NCI-H526 (cell line): ENCODE data around the gene UBALD1.
"Not testable (repeated sequence)": the region's sequence is repeated elsewhere in the genome, so short reads cannot be mapped to it uniquely, and the experiment has no call there.

ENCODE experiments used
- DNase-seq, 2 experiments: peaks; one replicate each; lab custom pipeline; 2025; lab: John Stamatoyannopoulos, UW

The UBALD1 gene

DNA sequence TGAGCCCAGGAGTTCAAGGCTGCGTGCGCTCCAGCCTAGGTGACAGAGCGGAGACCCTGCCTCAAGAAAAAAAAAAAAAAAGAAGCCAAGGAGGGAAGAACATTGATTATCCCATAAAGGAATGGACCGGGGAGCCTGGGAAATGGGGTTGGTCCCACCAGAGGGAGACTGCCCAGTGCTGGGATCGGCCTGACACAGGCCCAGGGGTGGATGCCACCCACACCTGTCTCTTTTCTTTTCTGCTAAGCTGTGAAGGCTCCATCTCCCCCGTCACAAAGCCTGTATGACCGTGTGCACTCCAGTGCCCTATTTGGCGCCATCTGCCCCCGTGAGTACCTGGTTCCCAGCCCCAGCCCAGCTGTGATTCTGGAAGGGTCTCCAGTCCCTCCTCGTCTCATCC, 15.7 kb downstream of the UBALD1 start:
- no peak for DNase-seq

DNA sequence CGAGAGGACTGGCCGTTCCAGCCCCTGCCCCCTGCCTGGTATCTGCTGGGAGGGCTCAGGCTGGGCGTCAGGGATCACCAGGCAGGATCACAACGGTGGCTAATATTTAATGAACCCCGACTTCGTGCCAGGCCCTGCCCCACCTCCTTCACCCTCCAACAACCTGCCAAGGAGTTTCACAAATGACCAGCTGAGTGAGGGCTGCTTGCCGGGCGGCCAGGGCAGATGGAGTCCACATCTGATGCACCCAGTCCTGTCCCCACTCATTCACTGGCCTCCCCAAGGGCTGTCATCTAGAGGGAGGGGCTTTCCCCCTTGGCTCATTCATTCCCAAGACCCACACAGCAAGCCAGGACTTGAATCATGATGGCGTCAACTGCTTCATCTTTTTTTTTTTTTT, 17.5 kb downstream of the UBALD1 start:
- no peak for DNase-seq

DNA sequence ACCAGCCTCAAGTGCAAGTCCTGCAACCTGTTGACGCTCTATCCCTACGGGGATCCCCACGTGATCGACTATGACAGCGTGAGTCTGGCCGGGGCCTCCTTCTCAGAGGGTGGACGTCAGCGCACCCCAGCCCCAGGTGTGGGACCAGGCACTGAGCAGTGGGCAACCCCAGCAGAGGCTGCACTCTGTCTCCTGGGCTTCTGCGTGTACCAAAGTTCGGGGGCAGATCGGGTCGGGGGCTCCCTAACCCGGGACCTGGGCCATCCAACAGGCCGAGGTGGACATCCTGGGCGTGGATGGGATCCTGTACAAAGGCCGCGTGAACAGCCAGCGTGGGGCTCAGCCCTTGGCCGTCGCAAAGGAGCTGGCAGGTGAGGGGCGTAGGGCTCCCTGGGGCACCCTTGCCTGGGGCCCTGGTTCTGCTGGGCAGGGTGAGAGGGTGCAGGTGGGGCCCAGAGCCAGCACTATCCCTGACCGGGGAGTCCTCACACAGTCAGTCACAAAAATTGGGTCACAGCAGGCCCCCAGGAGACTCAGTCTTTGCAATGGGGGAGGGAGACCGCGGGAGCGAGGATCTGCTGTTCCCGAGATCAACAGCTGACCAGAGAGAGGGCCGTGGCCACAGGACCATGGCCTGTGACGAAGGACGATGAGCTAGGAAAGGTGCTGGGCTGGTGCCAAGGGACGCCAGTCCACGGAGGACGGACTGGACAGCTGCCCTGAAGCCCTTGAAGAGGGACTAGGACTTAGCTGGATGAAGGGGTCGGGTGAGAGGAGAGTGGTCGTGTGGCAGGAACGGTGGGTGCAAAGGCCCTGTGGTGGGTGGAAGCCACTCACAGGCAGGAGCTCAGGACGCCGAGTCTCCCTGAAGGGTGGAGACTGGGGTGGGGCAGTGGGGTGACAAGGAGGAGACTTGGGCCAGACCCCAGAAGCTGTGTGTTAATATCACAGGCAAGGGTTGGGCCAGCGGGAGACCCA, 20.0 kb downstream of the UBALD1 start:
- no peak for DNase-seq

DNA sequence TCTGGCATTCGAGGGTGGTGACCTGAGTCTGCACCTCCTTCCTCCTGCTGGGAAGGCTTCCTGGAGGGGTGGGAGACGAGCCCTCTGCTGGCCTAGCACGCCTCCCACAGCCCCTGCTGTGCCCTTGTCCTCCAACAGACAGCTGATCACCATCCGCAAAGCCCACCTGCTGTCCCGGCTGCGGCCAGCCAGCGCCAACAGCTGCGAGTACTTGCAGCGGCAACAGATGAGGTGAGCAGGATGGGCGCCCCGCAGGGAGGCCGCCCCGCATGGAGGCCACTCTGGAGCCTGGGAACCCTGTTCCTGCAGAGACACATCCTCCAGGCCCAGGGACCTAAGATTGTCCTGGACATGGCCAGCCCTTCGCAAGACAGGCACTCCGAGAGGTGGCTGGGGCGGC, 21.6 kb downstream of the UBALD1 start:
- DNase-seq: no peak

DNA sequence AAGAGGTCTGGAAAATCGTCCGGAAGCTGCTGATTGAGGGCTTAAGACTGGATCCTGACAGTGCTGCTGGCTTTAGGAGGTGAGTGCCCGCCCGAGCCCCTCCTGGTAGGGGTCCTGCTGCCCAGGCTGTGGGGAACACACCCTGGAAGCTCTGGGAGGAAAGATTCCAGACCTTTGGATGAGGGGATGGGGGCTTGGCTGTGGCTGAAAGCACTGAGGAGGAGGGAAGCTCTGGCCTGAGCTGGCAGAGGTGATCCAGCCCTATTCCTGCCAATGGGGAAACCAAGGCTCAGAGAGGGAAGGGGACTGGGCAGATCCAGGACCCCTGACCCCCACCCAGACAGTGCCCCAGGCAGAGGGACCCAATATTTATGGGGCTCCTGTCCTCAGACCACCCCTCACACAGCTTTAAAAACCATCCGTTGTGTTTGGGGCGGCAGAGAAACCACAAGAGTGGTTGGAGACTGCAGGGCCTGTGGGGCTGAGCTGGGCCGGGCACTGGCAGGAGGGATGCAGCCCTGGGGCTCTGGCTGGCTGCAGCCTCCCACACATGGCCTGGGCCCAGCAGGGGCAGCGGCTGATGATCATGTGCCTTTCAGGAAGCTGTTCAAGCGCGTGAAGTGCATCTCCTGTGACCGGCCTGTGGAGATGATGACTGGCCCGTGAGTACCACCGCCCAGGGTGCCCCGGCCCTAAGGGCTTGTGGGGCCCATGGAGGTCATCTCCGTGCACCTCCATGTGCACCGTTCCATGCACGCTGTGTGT, 22.8 kb downstream of the UBALD1 start:
- no peak for DNase-seq

DNA sequence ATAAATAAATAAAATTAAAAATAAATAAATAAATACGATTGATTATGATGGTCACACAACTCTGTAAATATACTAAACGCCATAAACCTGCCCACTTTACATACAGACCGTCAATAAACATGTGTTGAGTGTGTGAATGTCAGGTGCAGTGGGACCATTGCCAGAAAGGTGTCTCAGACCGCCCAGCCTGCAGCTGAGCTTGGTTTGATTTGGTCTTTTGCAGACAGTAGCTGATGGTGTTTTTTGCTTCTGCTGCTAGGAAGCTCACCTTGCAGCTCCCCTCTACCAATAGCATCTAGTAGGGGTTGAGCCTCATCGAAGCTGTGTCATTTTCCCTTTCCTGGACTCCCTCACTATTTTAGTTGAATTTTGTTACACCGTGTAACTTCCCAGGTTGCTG, 23.5 kb downstream of the UBALD1 start:
- DNase-seq: no peak

DNA sequence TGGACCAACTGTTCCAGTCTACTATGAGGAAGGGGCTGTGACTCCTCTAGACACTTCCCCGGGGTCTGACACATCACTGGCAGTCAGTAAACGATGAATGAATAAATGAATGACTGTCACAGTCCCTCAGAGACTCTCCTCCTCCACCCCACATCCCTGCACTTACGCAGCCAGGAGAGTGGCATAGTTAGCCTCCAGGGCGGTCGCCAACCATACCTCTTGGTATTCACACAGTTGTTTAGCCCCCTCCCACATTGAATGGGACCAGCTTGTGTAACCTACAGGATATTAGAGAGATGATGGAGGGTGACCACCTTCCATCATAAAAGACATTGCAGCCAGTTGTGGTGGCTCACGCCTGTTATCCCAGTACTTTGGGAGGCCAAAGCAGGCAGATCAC, 25.7 kb downstream of the UBALD1 start:
- DNase-seq: no peak

DNA sequence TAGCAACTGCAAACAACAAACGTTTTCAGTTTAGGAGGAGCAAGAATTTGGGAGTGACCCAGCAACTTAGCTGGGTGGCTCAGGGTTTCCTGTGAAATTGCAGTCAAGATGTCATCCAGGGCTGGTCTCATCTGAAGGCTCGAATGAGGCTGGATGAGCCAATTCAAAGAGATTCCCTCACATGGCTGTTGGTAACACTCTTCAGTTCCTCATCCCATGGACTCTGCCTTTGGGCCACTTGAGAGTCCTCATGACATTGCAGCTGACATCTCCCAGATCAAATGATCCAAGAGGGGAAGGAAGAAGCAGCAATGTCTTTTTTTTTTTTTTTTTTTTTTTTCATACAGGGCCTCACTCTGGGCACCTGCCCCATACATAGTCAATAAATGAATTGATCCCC, 26.3 kb downstream of the UBALD1 start:
- no peak for DNase-seq

DNA sequence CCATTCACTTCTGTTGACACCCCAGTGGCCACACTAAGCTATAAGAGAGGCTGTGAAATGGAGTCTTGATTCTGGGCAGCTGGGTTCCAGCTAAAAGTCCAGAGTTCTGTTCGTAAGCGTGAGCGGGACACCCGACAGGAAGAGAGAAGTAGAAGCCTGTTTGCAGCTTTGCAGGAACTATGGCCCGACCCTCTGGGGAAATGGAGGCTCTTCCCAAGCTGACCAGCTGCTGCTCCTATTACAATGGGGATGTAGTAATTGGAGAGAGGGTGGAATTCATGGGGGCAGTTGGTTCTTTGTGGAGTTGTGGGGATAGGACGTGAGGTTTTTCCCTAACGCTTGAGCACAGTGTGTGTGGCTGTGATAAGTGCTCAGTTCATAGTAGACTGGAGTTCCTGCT, 28.4 kb downstream of the UBALD1 start:
- DNase-seq: no peak

DNA sequence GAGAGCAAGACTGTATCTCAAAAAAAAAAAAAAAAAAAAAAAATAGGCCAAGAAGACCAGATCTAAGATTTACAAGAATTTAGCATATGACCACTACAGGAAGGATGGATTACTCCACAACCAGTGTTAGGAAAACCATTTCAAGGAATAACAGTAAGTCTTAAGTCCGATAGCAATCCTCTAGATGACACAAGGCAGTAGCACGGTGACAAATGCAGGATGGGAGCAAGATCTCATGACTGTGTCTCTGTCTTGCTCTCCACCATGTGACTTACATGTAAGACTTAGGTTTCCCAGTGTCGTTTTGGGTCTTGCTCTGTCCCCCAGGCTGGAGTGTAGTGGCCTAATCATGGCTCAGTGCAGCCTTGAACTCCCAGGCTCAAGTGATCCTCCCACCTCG, 30.8 kb downstream of the UBALD1 start:
- no peak for DNase-seq

DNA sequence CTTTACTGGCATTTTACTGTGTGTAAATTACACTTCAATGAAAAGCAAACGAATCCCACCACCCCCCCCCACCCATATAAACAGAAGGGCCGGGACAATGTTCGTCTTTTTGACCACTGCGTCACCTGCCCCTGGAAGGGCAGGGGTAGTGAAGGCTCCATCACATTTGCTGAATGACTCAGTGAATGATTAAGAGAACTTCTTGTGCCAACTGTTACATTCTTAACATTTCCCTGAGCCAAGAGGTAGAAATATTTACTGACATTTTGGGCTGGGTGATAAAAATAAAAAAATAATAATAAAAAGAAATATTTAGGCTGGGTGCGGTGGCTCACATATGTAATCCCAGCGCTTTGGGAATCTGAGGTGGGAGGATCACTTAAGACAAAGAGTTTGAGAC, 34.4 kb downstream of the UBALD1 start:
- DNase-seq: no peak

DNA sequence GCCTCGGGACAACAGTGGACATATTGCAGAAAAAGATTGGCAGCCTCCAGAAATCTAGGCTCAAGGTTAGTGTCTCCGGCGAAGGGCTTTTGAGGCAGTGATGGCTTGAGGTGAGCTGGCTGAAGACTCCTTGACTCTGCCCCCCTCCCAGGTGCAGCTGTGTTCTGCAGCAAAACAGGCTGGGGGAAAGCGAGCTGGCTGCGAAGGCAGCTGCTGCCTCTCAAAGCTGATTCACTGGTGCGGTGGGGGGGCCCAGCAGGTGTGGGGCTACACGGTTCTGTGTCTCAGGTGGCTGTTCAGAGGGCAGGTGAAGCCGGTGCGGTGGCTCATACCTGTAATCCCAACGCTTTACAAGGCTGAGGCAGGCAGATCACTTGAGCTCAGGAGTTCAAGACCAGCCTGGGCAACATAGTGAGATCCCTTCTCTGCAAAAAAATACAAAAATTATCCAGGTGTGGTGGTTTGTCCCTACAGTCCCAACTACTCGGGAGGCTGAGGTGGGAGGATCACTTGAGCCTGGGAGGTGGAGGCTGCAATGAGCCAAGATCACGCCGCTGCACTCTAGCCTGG, 35.6 kb downstream of the UBALD1 start:
- no peak for DNase-seq

DNA sequence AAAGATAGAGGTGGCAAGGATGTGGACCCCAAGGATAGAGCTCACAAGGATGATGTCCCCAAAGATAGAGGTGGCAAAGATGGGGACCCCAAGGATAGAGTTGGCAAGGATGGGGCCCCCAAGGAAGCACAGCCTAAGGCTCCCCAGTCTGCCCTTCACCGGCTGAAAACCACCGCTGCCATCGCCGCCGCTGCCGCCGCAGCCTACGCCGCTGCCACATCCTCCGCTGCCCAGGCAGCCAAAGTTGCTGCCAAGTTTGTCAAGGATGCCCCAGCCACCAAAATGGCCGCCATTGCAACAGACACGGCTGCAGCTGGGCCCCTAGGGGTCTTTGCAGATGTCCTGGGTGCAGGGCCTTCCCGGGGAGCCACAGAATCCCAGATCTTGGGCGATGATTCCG, 38.7 kb downstream of the UBALD1 start:
- DNase-seq: no peak

DNA sequence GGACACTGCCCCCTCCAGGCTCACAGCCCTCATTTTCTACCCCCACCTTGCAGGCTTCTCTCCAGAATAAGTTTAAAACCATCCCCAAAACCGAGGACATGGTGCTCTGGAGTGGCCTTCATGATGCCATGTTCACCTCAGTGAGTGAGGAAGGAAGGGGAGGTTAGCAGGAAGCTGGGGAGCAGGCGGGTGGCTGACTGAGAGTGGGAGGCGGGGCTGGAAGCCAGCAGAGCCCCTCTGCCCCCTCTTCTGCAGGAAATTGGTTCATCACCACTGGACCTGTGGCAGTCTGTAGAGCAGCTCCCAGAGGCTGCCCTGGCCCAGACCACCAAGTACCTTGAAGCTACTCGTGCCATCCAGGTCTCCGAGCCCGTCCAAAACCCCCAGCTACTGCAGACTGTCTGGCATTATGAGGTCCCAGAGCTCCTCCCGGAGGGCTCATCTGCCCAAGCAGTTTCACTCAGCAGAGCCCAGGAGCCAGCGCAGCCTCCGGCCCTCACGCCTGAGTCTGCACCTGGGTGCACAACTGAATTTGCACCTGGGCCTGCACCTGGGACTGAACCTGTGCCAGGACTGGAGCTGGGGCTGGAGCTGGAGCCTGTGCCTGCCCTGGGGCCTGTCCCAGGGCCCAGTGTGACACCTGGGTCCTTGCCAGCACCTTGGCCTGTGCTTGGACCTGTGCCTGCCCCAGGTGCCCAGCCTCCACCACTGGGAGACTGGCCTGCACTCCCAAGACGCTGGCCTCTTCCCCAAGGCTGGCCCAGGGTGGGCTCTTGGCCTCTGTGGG, 39.6 kb downstream of the UBALD1 start:
- DNase-seq: no peak

DNA sequence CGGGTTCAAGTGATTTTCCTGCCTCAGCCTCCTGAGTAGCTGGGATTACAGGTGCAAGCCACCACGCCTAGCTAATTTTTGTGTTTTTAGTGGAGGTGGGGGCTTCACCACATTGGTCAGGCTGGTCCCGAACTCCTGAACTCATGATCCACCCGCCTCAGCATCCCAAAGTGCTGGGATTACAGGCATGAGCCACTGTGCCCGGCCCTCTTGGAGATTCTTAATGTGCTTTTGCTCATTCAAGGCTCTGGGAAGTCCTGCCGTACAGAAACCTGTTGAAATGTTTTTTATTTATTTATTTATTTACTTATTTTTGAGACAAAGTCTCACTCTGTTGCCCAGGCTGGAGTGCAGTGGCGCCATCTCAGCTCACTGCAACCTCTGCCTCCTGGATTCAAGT, 40.8 kb downstream of the UBALD1 start:
- not testable (repeated sequence) for DNase-seq

DNA sequence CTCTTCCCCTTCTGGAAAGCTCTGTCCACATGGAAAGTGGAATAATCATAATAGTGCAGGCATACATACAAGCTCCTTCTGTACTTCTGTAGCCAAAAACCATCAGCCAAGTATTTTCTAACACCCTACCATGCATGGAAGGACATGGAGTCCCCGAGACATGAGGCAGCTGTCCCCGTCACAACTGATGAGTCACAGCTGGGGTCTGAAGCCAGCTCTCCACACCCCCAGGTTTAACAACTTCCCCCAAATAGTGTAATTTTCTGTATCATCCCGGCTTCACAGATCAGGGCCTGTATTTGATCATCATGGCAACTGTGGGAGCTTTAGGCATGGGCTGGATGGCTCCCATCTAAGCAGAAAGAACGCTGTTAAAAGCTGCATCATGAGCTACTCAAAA, 42.0 kb downstream of the UBALD1 start:
- DNase-seq: no peak

DNA sequence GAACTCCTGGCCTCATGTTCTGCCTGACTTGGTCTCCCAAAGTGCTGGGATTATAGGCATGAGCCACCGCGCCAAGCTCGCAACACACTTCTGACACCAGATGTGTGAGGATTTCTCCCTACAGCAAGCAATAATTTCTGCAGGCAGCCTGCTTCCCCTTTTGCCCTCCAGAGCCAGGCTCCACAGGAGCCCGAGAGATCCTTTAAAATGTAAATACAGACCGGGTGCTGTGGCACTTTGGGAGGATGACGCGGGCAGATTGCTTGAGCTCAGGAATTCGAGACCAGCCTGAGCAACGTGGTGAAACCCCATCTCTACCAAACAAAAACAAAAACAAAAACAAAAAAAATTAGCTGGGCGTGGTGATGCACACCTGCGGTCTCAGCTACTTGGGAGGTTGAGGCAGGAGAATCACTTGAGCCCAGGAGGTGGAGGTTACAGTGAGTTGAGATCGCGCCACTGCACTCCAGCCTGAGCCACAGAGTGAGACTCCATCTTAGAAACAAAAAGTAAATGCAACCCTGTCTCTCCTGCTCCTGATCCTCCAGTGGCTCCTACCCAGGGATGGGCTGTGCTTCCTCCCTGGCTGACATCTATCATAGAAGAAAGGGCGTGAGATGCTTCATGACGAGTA, 43.9 kb downstream of the UBALD1 start:
- DNase-seq: no peak

DNA sequence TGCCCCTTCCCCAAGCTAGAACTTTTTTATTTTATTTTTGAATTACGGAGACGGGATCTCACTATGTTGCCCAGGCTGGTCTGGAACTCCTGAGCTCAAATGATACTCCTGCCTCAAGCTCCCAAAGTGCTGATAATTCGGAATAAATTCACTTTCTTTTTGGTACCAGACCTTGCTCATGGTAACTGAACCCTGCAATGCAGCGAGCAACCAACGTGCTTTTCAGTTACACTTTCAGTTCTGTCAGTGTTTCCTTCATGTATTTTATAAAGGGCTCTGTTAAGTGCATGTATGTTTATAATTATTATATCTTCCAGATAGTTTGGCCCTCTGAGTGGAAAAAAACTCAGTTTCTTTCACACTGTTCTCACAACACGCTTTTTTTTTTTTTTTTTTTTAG, 44.6 kb downstream of the UBALD1 start:
- DNase-seq: no peak

DNA sequence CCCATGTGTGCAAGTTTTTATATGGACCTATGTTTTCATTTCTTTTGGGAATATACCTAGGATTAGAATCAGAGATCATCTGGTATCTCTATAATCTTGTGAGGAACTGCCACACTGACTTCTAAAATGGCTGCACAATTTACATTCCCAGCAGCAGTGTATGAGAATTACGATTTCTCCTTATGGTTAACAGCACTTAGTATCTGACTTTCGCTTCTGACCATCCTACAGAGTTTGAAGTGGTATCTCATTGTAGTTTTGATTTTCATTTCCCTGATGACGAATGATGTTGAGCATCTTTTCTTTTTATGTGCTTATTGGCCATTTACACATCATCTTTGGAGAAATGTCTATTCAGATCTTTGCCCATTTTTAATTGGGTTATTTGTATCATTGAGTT, 48.5 kb downstream of the UBALD1 start:
- DNase-seq: no peak

DNA sequence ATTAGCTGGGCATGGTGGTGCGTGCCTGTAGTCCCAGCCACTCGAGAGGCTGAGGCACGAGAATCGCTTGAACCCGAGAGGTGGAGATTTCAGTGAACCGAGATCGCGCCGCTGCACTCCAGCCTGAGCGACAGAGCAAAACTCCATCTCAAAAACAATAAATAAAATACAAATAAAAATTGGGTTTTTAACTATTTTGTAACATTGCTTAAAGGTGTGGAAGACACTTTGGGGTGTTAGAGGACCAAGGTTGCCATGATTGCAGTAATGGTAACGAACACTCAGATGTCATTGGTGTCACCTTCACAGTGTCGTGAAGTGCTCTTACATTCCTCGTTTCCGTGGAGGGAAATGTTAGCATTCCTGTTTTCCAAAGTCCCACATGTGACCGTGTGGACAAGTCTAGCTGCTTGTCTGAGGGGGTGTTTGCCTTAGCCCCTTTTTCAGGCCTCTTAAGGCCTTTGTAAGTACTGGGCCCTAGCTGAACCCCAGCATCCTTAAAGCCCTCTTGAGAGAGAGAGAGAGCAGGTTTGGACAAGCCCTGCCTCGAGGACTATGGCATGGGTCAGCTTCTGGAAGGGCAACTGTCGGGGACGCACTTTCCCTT, 49.9 kb downstream of the UBALD1 start:
- DNase-seq: no peak

DNA sequence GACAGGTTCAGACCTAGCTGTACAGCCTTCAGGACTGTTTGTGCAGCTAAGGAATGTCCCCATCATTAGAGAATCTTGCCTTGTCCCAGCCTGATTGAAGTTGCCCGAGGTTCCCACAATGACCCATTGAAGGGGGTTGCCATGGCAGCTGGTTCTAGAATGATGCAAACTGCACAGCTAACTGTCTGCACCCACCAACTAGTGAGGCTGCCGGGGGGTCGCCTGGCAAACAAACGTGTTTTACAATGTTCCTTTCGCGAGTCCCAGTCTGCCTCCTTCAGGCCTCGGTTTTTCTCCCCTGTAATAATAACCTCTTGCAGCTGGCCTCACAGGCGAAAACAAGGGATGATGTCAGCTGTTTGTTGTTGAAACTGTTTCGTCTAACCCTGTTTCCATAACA, 53.1 kb downstream of the UBALD1 start:
- DNase-seq: no peak
